ENCODE results near the gene PDZRN4.

GRCh38 chr12:41606468-41607445 is 418.6 kb downstream of the PDZRN4 start:
- TF ChIP-seq POLR2AphosphoS5 (IDR thresholded peaks at IDR 0.05) (no peak), CTCF (IDR thresholded peaks at IDR 0.05) (no peak), EP300 (IDR thresholded peaks at IDR 0.05) (no peak), POLR2A (IDR thresholded peaks at IDR 0.05) (no peak)
